GM20000 (cell line): ENCODE data around the gene SCN2B.

Experiments used
- DNase-seq: peaks from one replicate; pipeline ENCODE4 v3.0.0; 2012; ENCODE audit warnings: low spot score
- TF ChIP-seq, protein P1 (sequence below): IDR thresholded peaks from 2 replicates; pipeline ENCODE4 v1.5.1; 2012; ENCODE audit warnings: mild to moderate bottlenecking, control low read depth; ENCODE audit errors: extremely low read depth, missing control alignments

Gene SCN2B

DNA sequence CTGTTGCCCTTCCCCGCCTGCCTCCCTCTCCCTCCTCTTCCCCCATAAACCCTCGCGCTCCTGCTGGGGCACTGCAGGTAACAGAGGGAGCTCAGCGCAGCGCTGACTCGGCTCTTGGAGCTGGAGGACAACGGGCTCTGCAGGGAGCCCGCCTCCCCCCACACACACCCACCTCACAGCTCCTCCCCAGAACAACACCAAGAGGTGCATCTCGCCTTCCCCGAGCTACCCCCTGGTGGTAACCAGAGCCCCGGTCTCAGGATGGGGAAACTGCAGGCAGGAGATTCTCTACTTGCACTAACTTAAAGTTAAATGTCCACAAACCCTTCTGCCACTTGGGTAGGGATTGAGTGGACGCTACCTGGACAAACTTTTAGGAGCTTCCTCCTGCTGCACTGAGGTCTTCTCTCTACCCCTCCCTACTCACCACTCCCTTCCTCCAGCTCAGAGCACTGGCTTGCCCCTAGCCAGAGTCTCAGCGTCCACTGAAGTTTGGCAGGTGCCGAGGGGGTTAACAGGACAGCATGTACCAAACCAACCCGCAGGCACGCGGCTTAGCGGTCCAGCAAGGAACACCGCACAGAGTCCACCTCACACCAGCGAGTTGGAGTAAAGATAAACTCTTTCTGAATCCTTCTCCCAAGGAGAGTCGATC, 19.8 kb downstream of the SCN2B start:
- TF ChIP-seq, protein P1, sequence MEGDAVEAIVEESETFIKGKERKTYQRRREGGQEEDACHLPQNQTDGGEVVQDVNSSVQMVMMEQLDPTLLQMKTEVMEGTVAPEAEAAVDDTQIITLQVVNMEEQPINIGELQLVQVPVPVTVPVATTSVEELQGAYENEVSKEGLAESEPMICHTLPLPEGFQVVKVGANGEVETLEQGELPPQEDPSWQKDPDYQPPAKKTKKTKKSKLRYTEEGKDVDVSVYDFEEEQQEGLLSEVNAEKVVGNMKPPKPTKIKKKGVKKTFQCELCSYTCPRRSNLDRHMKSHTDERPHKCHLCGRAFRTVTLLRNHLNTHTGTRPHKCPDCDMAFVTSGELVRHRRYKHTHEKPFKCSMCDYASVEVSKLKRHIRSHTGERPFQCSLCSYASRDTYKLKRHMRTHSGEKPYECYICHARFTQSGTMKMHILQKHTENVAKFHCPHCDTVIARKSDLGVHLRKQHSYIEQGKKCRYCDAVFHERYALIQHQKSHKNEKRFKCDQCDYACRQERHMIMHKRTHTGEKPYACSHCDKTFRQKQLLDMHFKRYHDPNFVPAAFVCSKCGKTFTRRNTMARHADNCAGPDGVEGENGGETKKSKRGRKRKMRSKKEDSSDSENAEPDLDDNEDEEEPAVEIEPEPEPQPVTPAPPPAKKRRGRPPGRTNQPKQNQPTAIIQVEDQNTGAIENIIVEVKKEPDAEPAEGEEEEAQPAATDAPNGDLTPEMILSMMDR = no peak
- DNase-seq = no peak

DNA sequence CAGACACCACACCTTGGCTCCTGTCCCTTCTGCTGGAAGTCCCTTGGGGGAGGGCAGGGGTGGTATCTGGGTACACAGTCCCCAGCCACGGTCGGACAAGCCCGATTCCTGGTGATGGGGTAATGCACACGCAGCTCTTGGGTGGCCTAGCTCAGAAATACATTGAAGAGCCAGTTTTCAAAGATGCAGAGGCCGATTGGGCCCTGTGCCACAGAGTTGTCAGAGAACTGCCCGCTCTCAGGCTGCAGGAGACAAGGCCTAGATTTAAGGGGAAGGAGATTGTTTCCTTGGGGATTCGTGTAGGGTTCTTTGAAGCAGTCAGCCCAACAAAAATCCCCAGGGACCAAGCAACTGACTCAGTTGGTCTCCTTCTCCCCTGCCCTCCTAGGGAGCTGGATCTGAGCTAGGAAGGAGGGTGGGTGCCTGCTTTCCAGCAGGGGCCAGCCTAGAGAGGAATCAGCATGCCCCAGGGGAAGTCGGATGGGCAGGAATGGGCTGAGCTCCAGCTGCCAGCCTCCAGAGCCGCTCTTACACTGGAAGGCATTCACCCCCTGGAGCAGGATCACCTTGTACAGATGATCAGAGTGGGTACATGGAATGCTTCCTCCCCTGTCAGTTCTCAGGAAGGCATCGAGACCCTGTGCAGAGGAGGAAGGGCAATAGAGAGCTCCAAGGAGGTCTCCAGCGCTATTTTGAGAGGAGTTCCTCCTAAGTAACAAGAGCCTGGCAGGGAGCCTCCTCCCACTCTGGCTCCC, 20.5 kb downstream of the SCN2B start:
- TF ChIP-seq, protein P1 = no peak
- DNase-seq = no peak

DNA sequence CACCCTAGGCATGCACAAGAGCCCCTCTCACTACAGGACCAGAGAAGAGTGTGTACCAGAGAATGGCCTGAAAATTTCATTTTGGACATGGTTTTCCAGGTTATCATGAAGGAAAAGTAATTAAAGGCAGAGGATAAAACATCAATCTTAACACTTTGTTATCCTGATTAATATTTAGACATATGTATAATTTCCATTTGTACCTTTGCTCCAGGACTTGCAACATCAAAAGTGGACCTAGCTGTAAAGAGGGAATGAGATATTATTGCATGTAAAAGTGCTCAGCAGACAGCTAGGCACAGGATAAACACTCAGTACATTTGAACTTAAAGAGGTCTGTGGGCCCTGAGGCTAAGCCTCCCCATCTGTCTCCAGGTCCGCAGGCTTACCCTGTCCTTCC, 21.8 kb downstream of the SCN2B start:
- TF ChIP-seq, protein P1 = no peak
- DNase-seq = no peak

DNA sequence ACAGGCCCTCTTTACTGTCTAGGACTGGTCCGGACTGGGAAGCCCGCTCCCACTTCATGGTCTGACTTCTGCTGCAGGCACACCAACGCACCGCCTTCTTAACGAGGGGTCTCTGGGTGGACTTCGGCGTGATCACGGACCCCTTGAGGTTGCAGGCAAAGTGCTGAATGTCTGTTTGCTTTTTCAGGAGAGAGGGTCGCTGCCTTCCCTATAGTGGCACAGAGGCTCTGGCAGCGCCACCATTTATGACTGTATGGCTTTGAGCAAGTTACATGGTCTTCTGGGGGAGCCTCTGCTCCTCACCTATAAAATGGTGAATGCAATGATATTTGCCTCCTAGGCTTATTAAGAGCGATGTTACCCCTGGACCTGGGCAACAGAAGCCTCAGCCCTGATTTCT, 22.5 kb downstream of the SCN2B start:
- DNase-seq = no peak
- TF ChIP-seq, protein P1 = no peak

DNA sequence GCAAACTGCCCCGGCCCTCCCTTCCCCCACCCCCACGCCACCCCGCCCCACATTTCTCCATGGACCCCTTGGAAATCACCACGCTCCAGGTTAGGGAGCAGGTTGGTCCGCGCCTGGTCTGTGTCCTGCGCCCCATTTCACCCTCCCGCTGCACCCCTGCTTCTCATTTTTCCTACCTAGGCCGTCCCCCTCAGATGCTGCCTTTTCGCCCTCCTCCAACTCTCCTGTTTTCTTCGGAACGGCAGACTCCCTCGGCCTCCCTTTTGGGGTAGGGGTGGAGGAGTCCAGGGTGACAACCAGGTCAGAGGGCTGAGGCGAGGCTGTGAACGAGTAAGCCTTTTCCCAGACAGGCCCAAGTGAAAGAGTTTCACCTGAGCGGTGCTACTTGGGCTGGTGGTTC, 22.9 kb downstream of the SCN2B start:
- DNase-seq = no peak
- TF ChIP-seq, protein P1 = no peak

DNA sequence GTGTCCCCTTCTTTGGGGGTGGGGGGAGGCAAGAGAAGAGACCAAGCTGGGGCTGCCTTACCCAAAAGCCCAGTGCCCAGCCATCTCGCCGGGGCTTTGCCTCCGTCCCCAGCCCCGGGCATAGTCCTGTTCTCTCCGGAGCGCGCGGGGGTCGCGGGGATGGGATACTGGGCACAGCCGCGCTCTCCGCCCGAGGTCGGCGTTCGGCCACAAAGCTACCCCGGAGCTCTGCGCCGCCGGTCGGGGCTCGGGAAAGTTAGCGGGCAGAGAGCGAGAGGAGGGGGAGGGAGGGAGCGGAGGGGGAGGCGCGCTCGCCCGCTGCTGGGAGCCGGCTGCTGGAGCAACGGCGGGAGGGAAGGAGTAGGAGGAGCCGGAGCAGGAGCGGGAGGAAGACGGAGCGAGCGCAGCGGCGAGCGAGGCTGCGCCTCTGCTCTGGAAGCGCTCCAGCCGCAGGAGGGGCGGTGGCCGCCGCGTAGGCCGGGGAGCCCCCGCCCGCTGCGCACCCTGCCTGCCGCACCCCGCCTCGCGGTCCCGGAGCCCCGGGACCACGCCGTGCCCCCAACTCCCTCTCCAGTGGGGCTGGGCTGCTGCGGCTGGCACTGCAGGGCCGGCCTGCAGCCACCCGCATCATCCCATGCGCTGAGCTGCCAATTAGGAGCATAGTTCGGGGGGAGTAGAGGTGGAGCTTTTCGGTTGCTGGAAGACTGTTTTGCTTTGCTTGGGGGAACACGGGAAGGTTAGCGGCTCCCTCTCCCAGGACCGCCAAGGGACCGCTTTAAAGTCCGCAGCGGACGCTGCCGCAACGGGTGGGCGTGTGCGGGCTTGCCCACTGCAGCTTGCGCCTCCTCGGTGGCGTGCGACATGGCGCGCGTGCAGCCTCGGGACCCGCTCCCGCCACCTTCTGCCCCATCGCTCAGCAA, 23.6 kb downstream of the SCN2B start, which contains the start of gene SCN4B:
TSS of gene SCN4B (minus strand) at position 272 of the 920 bp plus-strand sequence. CDS start at position 122, 150 bp downstream.
- DNase-seq = peak; percentile 53
- TF ChIP-seq, protein P1 = no peak
